SHP77 (cell line): Measurements from ENCODE around the gene SNX25.

Experiments
- DNase-seq, 2 experiments: peaks; one replicate each; lab custom pipeline; 2025; lab: John Stamatoyannopoulos, UW

The SNX25 gene

DNA sequence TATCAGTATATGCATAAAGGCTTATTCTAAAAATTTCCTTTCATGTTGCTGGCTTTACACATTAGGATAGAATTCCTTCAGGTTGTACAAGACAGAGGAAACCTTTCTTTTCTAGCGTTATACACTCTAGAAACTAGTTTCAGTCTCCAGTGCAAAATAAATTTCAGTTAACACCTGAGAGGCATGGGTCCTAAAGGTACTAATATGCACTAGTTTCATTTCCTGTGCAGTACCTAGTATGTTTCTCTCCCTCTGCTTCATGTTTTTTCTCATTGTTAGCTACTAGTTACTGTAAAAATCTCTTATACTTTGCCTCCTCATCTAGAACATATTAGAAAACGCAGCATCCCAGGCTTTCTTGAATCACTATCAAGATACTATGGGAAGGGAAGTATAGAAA, 54.0 kb downstream of the SNX25 start:
- DNase-seq: no peak

DNA sequence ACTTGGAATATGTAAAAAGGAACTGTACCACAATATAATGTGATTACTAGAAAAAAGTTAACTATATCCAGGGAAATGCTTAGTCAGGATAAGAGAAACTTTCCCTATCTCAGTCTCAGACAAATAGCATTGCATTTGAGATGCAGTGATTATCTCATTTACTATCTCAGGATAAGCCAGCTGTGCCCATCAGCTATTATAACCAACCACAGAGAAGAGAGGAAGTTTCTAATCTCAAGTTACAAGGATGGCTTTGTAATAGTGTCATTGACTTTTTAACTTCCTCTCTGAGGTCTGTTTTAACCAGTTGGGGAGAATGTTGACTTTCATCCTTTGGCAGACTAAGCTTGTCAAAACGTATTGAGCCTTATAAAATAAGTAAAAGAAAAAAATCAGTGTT, 56.5 kb downstream of the SNX25 start:
- DNase-seq: no peak

DNA sequence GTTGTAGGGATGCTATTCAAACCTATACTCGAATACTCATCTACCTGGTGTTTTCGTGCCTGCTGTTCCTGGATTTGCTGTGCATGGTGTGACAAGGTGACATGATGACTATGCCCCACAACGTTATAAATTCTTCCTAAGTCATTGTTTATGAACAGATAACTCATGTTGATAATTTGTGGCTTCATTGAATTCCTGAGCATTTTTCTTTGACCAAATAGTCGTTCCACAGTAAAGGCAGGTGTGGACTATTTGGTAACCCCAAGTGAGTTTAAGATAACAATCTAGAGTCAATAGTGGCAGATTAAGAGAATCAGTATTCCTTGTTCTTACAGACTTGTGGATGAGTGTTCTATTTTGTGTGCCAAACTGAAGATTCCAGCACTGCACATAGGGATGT, 59.9 kb downstream of the SNX25 start:
- no peak for DNase-seq

DNA sequence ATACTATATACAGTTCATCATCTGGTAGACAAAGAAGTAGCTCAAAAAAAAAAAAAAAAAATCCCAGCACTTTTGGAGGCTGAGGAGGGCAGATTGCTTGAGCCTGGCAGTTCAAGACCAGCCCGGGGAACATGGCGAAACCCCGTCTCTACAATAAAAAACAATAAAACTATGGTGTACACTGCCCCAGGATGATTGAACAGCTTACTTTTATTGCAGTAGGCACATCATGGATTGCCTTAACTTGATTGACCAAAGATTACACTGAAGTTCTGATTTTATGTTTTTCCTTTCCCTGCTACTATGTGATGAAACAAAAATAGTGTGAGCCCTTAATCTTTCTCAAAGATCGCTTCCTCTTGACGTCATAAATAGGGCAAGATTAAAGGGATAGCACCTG, 60.6 kb downstream of the SNX25 start:
- no peak for DNase-seq

DNA sequence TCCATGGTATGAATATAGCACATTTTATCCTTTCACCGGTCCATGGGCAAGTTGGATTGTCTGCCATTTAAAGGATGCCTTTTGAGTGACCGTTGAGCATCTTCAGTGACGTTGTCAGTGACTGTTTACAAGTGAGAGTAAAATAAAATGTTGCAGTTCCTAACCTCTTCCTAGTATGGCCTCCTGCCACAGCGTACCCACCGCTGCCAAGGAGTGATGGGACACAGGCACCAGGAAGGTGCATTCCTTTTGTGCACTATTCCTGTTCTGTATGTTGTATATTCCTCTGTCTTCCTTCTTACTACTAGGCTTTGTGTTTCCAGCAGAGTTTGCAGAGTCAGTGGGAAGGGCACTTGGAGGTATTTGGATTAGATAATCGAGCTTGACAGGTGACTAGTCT, 61.5 kb downstream of the SNX25 start:
- no peak for DNase-seq

DNA sequence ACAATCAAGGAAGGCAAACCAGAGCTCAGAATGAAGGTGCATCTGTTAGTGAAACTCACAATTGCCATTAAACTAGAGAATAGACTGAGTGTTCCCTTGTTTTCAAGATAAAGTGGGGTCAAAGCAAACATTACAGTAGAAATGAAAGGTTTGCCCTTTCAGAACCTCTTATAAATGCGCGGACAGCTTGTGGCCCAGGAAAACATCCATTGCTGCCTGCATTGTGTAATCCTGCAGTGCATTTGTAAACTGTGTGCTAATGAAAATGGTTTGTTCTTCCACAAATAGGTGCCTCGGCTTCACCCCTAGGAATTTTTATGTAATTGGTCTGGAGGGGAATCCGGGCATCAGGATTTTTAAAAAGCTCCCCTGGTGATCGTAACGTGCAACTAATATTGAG, 62.8 kb downstream of the SNX25 start:
- DNase-seq: no peak

DNA sequence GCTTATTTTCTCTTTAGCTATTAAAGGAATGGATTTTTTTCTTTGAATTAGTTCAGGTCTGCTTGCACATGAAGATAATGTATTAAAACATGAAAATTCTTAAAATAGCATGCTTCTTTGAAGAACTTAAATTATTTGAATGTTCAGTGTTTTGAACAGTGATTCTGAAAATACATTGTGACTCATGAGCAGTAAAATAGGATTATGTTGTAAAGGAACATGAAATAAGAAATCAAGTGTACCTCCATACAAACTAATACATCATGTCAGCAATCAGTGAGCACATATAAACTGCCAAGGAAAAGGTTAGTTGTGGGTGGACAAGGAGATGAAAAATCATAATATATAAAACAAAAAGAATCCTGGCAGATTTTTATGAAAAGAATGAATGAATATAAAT, 66.1 kb downstream of the SNX25 start:
- DNase-seq: no peak

DNA sequence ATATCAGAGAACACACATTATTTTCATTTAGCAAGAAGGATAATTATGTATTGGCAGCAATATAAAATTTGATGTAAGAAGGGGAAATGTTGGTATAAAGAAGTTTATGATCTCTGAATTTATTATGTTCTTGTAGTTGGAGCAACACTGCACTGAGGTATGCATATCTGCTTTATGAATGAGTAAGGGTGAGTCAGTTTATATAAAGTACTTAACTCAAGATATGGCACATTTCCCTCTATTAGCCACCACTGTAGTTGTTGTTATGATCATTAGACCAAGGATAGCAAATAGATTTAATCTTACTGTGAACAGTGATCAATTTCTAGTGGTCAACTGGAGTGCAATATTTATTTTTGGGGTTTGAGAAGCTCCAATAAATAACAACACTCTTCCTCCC, 66.6 kb downstream of the SNX25 start:
- DNase-seq: no peak

DNA sequence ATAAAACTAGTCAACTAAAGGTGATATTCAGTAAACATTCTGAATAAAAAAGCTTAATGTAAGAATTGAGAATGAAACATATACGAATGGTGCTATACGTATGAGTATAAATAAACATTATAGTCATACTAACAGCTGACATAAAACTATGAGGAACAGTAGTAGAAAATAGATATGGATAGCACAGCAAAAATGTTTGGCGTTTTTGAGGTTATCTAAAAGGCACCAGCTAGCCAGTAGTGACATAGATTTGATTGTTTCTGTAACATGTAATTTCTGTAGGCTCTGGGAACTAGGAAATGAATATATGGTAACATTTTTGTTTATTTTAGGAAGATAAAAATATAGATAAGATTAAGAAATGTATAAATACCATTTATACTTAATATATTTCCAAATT, 69.3 kb downstream of the SNX25 start:
- DNase-seq: no peak

DNA sequence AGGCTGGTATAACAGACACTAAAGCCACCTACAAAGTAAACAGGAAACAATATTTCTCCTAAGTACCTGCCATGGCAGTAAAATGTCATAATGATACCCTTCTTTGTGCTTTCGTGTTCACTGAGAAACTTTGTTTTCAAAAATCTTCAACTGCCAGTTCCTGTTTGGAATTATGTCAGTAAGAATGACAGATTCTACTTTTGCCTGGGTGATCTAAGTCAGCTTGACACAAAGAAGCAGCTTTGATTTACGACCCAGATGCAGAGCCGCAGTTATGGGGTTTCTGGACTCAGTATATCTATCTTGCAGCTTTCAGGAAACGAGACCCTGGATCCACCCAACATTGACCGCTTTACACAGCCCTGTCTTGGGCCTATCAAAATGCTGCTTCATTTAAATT, 71.2 kb downstream of the SNX25 start:
- no peak for DNase-seq

DNA sequence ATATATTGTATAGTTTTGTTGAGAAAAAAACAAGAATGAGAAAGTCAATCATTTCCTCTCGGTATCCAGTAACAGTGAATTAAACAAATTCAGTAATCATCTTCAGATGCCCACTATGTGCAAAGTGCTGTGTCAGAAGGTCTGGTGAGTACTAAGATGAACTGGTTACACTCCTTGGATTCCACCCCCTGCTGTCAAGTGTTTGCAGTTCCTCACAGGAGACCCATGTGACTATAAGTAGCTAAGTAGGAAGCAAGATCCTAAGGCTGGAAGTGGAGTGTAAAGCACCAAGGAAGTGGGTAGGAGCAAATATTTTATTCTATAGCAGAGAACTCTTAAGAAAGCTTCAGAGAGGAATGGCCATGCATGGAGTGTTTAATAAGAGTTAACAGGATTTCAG, 73.6 kb downstream of the SNX25 start:
- no peak for DNase-seq

DNA sequence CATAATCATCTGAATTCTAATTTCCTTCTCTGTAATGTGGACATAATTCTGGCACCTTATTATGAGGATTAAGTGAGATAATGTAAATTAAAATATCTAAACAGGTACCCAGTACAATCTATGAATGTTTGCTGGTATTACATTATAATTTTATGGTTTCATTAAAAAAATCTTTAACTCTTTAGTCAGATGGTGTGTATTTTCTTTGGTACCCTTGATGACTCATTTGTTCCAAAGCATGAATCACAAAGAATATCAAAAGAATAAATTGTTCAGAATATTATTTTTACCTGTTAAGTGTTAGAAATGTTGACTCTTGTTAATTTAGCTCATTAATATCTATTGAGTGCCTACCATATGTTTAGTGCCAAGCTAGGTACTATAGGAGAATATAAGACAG, 74.3 kb downstream of the SNX25 start:
- no peak for DNase-seq

DNA sequence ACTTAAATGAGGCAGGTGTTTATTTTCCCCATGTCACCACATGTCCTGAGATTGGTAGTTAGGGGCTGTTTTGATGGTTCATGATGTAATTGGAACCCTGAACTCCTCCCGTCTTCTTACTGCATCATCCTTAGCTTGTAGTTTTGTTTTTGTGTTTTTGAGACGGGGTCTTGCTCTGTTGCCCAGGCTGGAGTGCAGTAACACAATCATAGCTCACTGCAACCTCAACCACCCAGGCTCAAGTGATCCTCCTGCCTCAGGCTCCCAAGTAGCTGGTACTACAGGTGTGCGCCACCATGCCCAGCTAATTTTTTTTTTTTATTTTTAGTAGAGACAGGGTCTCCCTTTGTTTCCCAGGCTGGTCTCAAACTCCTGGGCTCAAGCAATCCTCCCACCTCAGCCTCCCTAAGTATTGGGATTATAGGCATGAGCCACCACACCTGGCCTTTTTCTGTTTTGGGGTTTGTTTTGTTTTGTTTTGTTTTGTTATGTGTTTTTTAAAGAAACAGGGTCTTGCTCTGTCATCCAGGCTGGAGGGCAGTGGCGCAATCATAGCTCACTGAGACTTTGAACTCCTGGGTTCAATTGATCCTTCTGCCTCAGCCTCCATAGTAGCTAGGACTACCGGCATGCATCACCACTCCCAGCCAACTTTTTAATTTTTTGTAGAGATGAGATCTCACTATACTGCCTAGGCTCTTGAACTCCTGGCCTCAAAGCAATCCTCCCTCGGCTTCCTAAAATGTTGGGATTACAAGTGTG, 76.4 kb downstream of the SNX25 start:
- no peak for DNase-seq

DNA sequence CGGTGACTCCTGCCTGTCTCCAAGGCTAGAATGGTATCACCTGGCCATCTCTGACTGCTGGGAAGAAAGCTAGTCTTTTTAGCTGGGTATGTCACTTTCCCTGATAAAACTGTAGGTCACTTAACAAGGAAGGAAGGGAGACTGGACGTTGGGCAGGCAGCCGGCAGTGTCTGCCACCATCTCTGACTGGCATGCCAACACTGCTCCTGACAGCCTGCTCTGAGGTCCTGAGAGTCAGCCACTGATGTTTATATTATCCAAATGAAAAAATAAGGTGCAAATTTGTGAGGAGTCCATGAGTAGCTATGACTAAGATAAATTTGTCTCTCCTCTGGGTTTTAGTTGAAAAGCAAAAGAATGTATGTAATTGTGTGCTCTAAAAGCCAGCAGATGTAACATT, 77.2 kb downstream of the SNX25 start:
- no peak for DNase-seq

DNA sequence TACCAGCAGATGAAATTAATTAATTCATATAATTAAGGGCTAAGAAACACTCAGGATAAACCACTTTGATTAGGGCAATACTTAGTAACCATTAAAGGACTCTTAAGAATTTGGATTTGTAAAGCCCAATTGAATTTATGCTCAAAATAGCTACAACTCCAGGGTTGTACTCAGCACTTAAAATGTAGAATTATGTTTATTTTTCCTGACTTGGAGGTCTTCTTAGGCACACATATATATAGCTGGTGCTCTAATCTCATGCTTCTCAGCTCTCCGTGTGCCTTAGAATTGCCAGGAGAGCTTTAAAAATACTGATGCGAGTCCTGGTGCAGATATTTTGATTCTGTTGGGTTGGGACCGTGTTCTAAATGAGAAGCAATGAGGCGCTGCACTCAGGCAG, 77.6 kb downstream of the SNX25 start:
- DNase-seq: no peak

DNA sequence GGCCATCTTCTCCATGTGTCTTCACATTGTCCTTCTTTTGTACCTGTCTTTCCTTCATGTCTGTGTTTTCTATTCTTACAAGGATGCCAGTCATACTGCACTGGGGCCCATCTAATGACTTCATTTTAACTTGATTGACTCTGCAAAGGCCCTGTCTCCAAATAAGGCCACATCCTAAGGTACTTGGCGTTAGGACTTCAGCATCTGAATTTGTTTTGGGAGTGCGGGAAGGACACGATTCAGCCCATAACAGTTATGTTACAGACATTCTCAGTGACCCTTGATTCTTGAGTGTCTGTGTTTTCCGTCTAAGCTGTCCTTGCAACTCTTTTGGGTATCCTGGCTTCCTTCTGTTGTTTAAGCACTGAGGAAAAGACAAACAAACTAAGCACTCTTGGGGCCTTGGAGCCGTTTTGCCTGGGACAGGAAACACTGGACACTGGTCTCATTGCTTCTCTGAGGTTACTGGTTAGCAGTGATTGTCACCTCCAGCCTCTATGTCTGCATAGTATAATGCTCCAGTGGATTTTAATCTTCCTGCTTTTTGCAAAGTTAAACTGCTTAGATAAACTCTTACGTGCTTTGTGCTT, 80.7 kb downstream of the SNX25 start:
- no peak for DNase-seq

DNA sequence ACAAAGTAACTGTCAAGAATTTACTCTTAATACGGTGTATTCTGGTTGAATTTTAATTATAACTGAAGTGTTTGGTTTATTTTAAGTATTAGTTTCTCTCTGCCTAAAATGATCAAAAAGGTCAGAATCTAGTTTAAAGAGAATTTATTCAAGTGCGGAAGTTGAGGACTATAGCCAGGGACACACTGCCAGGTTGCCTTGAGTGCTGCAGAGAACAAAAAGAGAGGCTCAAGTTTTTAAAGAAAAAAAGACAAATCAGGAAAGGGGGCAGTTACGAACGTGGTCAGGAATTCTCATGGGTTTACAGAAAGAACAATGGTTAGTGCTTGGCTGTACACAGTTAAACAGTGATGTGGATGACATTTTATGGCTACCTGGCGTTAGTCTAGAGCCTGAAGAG, 81.3 kb downstream of the SNX25 start:
- no peak for DNase-seq

DNA sequence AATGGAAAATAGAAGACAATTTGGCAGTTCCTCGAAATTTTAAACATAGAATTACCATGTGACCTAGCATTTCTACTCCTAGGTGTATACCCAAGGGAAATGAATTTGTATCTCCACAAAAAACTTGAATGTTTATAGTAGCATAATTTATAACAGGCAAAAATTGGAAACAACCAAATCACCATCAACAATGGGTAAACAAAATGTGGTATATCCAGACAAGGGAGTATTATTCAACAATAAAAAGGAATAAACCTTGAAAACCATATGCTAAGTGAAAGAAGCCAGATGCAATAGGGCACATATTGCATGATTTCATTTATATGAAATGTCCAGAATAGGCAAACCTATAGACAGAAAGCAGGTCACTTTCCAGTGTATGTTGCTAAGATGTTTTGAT, 83.8 kb downstream of the SNX25 start:
- no peak for DNase-seq

DNA sequence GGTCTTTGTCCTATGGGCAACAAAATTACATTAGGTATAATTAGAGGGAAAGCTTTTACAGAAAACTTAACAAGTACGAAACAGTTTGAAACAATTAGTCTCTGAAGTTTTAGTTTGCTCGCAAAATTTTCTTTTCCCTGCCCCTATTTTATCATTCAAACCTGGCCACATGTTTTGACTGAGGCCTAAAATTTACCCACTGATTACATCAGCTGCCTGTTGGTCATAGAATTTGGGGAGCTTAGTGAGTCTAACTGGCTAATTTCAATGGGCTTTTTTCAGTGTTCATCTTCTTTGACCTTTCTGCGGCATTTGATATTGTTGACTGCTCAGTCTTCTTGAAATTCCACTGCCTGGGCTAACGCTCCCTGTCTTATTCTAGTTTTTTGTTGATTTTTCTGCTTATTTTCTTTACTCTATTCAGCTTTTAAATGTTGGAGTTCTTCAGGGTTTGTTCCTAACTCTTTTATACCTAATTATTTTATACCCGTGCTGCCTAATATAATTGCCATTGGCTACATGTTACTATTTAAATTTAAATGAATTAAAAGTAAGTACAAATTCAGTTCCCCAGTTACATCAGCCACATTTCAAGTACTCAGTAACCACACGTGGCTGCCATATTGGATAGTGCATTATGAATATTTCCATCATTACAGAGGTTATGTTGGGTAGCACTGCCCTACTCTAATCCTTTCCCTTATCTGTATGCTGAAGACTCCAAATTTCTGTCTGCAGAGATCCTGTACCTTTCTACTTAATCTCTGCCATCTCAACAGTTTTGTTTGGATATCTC, 87.5 kb downstream of the SNX25 start:
- no peak for DNase-seq

DNA sequence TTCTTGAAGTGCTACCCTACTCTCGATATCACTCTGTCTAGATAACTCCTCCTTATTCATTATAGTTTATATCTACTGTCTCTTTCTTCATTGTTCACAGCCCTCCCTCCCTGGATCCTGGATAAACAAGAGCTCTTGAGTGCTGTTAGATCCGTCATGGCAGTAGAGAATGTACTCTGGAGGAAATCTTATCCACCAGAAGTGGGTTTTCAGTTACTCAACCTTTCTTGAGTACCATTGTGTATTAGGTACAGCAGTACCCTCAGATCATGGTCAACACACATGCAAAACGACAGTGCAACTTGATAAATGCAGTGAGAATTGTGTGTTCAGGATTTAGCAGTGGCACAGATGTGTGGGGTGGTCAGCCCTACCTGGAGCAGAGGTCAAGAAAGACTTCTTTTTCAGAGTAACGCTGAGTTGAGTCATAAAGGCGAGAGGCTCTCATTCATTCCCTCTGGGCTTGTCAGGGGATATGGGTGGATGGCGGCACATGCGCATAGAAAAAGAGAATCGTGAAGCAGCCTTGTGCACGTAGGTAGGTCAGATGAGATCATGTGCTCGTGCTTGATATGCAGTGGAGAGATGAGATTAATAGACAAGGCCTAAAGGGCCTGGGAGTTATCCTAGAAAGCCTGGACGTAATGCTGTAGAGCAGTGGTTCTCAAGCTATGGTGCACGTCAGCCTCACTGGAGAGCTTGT, 89.5 kb downstream of the SNX25 start:
- no peak for DNase-seq

DNA sequence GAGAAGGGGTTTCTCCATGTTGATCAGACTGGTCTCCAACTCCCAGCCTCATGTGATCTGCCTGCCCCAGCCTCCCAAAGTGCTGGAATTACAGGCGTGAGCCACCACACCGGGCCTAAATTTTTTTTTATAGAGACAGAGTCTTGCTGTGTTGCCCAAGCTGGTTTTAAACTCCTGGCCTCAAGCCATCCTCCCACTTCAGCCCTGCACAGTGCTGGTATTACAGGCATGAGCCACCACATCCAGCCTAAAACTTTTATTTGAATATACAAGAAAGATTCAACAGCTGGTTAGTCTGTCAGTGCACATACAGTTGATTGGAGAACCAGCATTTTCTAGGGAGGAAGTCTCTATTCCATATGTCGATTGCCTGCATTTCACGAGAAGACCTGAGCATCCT, 95.1 kb downstream of the SNX25 start:
- no peak for DNase-seq

DNA sequence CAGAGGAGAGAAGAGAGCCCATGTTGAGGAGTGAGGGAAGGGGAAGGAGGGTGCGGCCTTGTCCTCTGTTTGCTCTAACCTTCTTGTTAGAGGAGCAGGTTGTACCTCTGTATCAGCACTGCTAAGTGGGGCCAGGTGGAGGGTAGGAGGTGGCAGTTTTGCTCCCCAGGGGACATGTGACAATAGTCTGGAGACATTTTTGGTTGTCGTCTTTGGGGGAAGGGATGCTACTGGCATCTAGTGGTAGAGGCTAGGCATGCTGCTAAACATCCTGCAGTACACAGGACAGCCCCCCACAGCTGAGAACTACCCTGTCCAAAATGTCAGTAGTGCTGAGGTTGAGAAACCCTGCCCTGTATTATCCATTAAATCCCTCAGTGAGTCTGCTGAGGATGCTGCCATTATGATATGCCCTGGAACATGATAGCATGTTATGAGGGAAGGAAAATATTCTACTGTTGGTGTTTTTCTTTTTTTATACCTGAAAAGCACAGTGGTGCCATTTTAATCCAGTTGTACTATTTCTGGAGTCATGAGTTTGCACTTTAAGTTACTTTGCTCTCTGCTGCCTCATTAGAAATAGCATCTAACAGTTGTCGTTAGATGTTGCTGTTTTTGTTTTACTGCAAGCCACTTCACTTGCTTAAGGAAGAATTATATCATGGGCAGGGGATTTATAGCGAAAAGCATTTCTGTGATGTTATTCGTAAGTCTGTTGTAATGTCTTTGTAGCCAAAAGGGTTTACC, 95.7 kb downstream of the SNX25 start:
- no peak for DNase-seq
